ENCODE data around the gene TSFM.
A peak's percentile ranks its signal among the peaks of the same experiment; 100 is the strongest.
"Not testable (repeated sequence)": the region's sequence is repeated elsewhere in the genome, so short reads cannot be mapped to it uniquely, and the experiment has no call there.

TSFM gene

DNA sequence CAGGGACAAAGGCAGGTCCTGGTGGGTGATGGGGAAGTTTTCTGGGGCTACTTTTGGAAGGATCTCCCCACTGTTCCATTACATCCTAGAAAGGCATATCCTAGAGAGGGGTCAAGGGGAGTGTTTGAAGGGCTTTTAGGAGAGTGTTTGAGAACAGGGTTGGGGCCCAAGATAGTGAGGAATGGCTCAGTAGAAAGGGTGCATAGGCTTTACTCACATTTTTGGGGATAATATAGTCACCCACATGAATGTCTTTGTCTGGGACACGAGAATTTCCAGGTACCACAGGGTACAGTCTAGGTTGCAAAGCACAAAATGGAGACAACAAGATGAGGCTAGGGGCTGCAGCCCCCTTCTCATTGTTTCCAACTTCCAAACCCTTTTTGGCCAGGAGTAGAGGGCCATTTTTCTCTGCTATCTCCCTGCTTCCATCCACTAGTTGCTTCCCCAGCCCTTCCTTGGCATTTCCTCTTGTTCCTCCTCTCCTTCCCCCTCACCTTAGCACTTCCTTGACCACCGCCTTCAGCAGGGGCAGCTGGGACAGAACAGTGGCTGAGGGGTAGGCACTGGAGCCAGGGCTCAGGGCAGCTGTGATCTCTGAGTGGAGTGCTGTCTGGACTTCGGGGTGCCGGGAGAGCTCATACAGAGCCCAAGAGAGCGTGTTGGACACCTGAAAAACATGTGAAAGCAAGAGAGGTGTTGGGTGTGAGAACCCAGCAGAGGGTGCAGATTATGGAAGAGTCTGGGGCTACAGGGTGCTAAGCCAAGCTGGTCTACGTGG, 18.5 kb upstream of the TSFM start:
- no peak for DNase-seq

DNA sequence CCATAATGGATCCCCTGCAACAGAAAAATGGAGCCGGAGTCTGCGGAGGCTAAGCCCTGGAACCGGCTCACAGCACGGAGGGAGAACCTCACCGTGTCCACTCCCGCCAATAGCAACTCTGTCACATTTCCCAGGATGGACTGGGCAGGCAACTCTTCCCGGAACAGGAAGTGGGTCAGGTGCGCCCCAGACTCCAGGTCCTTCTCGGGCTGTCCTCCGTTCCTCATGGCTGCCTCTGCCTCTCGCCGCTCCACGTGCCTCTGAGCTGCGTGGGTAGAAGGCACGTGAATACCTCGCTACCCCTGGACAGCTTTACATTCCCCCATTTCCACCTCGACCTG, 18.0 kb upstream of the TSFM start:
- no peak for DNase-seq

DNA sequence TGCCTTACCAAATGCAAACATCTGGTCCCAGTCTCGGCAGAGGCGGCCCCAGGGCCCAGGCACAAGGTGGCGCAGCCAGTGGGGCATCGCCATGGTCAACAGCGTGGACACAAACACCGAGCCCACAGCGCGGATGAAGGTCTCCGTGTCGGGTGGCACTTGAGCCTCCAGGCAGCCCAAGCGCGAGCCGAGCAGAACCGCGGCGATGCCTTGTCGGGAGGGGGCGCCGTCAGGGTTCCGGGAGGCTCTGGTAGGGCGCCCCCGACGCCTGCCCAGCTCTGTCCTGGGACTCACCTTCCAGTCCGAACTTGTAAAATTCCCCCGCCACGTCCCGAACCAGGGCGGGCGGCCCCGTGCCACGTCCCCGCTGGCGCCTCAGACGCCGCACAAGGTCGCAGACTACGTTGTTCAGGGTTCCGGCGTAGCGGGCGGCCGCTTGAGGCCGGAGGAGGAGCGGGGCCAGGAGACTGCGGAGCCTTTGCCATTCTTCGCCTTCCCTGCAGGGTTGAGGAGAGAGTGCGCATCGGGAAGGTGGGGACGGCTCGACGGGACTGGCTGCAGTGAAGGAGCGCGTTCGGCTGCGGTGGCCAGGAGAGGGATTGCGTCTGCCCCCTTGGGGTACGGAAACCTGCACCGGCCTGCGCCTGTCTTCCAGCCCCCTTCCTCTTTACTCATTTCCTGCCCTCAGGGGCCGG, 17.4 kb upstream of the TSFM start:
- peak; percentile 41 for DNase-seq

DNA sequence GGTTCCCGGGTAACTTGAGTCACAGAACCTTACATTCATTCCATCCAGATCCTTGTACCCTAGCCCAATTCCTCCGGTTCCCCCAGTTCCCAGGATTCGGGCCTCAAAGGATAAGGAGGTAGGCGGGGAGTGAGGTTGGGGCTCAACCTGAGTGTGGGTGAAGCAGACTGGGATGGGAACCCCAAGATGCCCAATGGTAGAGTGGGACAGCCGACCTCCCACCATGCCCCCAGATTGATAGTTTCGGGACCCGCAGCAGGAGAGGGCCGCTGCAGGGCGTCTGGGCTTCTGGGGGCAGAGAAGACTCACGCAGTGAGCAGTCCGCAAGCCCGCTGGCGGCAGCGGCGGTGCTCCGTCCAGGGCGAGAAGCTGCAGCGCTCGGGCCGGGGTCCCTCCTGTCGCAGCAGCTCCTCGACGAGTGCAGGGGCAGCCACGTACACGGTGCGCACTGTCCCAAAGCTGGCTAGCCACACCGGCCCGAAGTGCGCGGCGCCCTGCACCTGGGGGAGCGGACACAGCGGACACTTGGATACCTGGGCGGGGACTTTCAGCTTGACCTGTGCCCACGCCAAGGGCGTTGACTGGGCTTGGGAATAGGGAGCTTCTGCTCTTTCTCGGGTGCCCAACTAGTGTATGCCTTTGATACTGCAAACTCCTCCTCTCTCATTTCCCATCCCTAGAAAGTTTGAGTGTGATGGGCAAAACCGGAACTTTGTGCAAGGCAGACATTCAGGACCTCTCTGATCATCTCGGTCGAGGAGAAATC, 16.7 kb upstream of the TSFM start:
- DNase-seq: no peak

DNA sequence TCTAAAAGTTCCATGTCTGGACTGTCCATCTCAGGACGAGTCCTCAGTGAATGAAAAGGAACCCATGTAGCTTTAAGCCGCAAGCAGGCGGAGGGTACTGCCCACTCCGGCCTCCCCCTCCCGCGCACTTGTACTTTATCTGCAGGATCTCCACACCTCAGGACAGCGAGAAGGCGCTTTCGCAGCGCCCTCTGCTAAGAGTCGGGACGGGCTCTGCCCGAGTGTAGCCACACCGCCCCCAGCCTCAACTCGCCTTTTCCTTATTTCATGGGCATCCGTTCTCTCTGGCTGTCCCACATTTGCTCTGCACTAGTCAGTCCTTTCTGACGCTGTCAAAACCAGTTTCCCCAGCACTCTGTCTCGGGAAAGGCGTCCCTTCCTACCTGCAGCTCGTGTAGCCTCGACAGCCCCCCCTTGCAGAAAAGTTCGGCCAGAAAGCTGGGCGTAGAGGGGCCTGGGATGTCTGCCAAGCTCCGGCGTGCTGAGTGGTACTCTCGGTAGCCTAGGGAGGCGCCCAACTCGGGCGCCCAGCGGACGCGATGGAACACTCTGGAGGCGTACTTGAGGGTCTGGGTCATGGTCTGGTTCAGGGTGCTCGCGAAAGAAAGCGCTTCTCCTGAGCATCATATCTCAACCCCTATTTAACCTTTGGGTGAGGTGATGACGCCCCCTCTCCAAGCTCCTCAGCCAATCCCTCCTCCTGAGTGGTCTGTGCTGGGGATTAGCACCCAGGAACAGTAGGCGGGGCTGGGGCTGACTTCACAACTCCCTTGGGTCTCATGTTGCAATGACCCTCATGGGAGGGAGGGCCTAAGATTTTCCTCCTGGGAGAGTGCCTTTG, 15.9 kb upstream of the TSFM start, which contains the start of gene CYP27B1:
Gene CYP27B1, minus strand, starts transcription at position 615 of the 841 bp plus-strand sequence. Its CDS starts 37 bp downstream, at position 578.
- DNase-seq: no peak

DNA sequence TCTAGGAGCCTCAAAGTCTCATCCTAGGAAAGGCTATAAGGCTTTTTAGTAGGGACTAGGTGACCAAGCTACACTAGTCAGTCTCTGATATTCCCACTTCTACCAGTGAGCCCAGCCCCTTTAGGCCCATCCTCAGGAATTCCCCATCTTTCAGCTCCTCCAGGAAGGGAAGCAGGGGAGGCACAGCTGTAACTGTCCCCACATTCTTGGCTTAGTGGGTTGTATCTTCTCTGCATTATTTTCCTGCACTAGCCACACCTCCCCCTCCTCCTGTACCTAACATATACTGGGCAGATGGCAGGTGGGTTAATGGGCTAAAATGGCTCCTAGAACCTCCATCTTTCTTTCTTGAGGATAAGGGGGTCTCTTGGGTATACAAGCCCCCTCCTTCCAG, 15.3 kb upstream of the TSFM start:
- DNase-seq: no peak

DNA sequence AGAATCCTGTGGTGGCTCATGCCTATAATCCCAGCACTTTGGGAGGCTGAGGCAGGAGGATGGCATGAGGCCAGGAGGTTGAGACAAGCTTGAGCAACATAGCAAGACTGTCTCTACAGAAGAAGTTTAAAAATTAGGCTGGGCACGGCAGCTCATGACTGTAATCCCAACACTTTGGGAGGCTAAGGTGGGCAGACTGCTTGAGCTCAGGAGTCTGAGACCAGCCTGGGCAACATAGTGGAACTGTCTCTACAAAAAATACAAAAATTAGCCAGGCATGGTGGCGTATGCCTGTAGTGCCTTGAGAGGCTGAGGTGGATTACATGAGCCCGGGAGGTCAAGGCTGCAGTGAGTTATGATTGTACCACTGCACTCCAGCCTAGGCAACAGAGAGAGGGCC, 14.7 kb upstream of the TSFM start:
- DNase-seq: no peak

DNA sequence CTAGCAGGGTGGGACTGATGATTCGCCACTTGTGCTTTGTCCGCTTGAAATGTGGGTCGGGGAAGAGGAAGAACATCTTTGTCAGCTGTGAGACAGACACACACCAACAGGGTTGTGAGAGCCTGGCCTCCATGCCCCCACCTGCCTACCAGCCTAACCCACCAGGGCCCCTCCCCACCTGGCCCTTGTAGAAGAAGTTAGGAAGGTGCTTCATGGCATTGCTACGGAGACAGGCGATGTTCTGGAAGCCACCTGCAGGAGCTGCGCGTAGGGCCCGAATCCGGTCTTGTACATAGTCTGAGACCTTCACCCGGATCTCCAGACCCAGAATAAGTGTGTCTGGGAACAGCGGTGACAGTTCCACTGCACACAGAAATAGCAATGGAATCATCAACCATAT, 13.0 kb upstream of the TSFM start:
- DNase-seq: no peak

DNA sequence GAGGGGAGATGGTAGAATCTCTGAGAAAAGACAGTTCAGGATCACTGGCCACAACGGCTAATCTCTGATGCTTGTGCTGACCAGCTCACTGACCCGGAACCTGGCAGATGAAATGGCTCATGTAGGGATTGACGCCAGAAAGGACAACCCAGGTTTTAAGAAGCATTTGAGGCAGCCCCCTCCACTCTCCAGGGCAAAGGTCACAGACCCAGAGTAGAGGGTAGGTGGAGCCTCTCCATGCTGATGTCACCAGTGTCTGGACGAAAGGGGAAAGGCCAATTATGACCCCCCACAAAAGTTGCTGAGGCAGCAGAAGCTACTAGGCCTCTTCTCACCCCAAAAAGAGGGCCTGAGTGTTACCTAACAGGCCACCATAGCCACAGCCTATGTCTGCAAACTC, 11.9 kb upstream of the TSFM start:
- DNase-seq: no peak

DNA sequence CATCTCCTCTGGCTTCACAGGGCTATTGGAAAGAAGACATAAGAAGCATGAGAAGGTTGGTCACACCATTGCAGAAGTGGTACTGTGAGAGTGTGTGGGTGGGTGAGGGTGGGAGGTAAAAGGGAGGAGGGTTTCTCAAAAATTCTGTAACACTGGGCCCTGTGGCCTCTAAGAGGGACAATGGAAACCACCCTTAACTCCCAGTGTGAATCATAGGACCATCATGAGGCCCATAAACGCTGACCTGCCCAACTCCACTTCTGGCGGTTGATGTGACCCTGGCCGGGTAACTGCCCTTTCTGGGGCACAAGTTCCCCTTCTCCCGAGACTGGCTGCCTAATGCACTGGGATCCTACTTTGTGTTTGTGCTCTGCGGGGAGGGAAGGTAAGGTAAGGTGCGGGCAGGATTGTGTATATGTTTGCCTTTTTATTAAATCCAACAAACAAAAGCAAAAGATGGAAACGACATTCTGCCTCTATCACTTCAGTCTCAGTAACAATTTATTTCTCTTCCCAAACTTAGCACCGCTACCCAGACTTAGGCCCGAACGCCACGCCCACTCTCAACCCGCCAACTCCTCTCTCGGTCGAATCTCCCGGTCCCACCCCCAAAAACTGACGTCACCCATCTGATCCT, 11.2 kb upstream of the TSFM start:
- DNase-seq: peak; percentile 69

DNA sequence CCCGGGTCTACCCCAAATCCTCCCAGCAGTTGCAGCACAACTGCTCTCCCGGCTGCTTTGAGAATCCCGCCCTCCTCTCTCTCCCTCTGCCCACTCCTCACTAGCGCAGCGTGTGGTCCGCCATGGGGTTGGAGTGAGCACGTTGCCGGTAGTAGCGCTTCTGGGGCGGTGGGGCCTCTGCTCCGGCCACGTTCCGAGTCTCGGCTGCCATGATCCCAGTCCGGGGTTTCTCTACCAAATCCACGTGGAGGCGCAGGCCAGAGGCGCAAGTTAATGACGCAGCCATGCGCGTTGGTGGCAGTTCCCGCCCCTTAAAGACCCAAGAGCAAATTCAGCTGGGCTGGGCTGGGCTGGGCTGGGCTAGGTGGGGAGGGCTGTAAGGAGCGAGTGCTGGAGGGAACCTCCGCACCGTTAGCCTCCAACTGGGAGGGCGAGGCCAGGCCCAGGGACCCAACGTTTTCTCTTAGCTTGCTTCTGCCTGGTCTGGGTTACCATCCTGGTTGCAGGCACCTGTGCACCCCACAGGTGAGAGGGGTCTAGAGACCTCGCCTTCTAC, 10.6 kb upstream of the TSFM start, which contains the start of gene METTL1:
Gene METTL1, minus strand, starts transcription at position 233 of the 556 bp plus-strand sequence. Its CDS starts 22 bp downstream, at position 211.
- peak; percentile 84 for DNase-seq

DNA sequence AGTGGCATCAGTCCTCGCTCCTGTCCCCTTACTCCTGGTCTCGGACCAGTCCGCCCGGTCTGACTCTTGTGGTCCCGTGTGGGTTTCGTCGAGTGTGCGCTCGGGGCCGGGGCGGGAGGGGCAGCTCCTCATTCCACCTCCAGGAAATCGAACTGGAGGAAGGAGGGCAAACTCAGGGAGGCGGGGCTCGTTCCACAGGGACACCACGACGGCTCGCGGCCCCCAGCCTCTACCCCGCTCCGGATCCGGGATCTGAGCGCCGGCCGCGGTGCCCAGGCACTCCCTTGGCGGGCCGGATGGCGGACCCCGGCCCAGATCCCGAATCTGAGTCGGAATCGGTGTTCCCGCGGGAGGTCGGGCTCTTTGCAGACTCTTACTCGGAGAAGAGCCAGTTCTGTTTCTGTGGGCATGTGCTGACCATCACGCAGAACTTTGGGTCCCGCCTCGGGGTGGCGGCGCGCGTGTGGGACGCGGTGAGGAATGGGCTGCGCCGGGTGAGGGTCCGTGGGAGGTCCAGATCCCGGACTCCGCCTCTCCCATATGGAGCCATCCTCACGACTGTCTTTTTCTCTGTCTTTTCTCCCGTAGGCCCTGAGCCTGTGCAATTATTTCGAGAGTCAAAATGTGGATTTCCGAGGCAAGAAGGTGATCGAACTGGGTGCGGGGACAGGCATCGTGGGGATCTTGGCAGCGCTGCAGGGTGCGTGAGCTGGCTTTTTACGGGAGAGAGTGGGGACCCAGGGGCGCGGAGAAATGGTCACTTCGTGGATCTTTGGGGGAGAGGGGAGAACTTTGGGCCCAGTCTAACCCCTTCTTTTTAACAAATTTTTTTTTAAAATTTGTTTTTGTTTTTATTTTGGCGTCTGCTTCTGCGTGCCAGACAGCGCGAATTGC, 9.9 kb upstream of the TSFM start, which contains the start of gene EEF1AKMT3:
Gene EEF1AKMT3, plus strand, starts transcription at position 186 of the 894 bp plus-strand sequence. Its CDS starts 111 bp downstream, at position 297.
- no peak for DNase-seq

DNA sequence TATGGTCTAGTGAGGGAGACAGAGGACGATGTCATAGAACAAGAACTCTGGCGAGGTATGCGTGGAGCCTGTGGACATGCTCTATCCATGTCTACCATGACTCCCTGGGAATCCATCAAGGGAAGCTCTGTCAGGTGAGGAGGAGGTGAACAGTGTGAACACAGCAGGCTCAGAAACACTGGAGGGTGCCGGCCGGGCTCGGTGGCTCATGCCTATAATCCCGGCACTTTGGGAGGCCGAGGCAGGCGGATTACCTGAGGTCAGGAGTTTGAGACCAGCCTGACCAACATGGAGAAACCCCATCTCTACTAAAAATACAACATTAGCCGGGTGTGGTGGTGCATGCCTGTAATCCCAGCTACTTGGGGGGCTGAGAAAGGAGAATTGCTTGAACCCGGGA, 8.0 kb upstream of the TSFM start:
- DNase-seq: not testable (repeated sequence)

DNA sequence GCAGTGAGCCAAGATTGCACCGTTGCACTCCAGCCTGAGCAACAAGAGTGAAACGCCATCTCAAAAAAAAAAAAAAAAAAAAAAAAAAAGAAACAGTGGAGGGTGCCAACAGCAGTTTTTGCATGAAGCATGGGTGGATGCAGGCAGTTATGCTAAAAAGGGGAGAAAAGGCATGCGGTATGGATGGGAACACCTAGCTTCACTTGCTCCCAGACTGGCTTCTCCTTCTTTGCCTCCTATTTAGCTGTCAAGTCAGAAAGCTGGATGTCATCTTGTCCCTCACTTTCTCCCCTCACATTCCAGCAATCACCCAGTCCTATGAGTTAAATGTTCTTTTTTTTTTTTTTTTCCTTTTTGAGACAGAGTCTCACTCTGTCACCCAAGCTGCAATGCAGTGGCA, 7.5 kb upstream of the TSFM start:
- DNase-seq: no peak

DNA sequence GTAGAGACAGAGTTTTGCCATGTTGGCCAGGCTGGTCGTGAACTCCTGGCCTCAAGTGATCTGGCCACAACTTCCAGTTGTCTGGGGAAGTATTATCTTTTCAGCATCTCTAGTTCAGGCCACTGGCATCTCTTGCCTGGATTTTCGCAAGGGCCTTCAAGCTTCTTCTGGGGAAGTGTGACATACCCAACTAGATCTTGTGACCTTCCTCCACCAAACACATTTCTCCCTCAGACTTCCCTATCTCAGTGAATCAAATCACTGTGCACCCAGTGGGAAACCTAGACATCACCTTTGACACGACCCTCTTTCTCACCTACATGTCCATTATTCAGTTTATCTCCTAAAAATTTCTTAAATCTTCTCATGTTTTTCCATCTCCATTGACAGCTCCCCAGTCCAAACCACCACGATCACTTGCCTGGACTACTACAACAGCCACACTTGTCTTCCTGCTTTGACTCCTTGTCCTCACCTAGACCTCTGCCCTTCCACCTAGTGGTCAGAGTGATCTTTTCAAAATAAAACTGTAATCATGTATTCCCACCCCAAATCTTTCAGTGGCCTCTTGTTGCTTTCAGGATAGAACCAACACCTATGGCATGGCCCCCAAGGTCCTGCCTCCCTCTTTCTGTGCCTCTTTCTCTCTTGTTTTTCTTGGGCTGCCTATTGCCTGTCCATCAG, 6.9 kb upstream of the TSFM start:
- no peak for DNase-seq

DNA sequence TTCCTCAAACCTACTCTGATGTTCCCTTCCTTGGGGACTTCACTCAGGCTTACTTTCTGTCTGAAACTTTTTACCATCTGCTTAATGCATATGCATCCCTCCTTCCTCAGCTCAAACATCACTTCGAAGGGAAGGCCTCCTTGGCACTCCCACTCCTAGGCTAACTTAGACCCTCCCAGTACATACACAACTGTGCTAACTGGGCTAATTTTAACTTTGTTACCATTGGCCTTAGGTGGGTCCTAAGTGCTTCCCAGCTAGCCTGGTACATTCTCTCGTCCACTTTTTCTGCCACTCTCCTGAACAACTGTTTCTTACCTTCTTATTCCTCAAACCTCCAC, 6.4 kb upstream of the TSFM start:
- DNase-seq: no peak

DNA sequence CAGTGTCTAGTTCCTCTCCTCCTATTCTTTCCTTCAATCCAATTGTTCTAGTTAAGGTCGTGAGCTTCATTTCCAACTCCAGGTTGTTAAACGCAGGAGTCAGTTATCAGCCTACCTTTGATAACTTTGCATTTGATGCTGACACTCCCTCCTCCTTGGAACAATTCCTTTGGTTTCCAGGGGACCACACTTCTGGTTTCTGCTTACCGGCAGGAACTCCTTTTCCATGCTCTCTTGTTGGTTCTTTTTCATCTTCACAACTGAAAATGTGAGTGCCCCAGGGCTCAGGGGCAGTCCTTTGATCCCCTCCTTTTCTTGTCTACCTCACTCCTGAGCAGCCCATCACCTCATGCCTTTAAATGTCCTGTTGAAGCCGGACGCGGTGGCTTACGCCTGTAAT, 5.2 kb upstream of the TSFM start:
- no peak for DNase-seq

DNA sequence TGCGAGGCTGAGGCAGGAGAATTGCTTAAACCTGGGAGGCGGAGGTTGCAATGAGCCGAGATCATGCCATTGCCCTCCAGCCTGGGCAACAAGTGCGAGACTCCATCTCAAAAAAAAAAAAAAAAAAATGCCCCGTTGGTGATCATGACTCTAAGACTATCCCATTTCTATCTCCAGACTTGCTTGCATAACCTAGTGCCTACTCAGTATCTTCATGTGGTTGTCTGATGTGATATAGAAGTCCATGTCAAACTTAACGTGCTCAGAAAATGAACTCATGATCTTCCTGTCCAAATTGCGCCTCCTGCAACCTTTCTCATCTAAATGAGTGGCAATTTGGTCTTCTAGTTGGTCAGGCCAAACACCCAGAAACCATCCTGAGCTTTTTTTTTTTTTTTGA, 4.7 kb upstream of the TSFM start:
- DNase-seq: no peak

DNA sequence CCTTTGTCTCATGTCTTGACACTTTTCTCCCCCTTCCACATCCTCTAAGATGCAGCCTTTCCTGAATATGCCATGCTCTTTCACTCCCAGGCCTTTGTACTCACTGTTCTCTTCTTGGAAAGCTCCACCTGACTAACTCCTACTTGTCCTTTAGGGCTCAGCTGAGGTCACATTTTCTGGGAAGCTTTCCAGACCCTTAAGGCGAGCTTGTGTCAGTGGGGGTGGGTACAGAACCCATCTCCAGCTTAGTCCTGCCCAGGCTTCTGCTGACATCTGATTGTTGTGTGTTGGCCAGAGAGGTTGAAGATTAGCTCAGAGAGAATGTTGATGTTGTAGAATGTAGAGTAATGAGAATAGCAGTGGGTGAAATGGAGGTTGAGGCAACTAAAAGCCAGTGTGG, 2.9 kb upstream of the TSFM start:
- no peak for DNase-seq

DNA sequence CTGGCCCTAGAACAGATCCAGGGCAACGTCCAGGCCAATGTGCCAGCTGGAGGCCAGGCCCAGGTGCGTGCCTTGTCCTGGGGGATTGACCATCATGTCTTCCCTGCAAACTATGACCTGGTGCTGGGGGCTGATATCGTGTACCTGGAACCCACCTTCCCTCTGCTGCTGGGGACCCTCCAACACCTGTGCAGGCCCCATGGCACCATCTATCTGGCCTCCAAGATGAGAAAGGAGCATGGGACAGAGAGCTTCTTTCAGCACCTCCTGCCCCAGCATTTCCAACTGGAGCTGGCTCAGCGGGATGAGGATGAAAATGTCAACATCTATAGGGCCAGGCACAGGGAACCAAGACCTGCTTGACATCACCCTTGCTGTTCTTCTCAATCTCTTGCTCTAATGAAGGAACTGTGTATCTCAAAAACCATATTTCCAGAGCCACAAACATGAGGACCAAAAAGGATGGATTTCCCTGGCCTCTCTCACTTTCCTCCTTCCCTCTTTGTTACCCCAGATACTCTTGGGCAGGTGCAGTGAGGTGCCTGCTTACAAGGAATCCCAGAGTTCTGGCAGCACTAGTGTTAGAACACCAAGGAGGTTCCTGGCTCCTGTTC, 2.2 kb upstream of the TSFM start:
- no peak for DNase-seq
